HCT116 (cell line): ENCODE data around the gene FERMT1.

Experiments used
- CBX3 ChIP-seq: IDR thresholded peaks from 2 replicates; pipeline ENCODE4 v1.6.1; 2012; ENCODE audit warnings: low read depth
- EGR1 ChIP-seq: IDR thresholded peaks from 2 replicates; pipeline ENCODE4 v1.6.1; 2012; ENCODE audit warnings: low read depth
- ELF1 ChIP-seq: IDR thresholded peaks from 2 replicates; pipeline ENCODE4 v1.6.1; 2012; ENCODE audit warnings: low read depth, borderline replicate concordance
- EZH2 ChIP-seq: fragments of 200-600 bp; sonication (generic); IDR thresholded peaks from 2 replicates; pipeline ENCODE4 v1.6.1; 2017; ENCODE audit warnings: antibody characterized with exemption, mixed run types
- EZH2phosphoT487 ChIP-seq: fragments of 200-600 bp; IDR thresholded peaks from 2 replicates; pipeline ENCODE4 v1.6.1; 2018; ENCODE audit warnings: antibody characterized with exemption, borderline replicate concordance
- POLR2A ChIP-seq: IDR thresholded peaks from 2 replicates; pipeline ENCODE4 v1.7.0; 2011; ENCODE audit warnings: borderline replicate concordance; ENCODE audit not compliant: insufficient read depth, insufficient read length; ENCODE audit errors: extremely low read depth
- POLR2AphosphoS5 ChIP-seq: IDR thresholded peaks from 2 replicates; pipeline ENCODE4 v1.6.1; 2011; ENCODE audit warnings: mild to moderate bottlenecking, low read depth, low read length, moderate library complexity
- RAD21 ChIP-seq: IDR thresholded peaks from 2 replicates; pipeline ENCODE4 v1.6.1; 2012; ENCODE audit warnings: low read depth, mild to moderate bottlenecking
- SIN3A ChIP-seq: IDR thresholded peaks from 2 replicates; pipeline ENCODE4 v1.6.1; 2012; ENCODE audit warnings: low read depth
- ZFX ChIP-seq: fragments of 450-650 bp; IDR thresholded peaks from 2 replicates; pipeline ENCODE4 v1.6.1; 2017
- ZNF274 ChIP-seq: fragments of 200-500 bp; sonication (Bioruptor generic); IDR thresholded peaks from 2 replicates; pipeline ENCODE4 v1.6.1; 2014; ENCODE audit warnings: mild to moderate bottlenecking, low read depth, low read length, inconsistent platforms
- TF ChIP-seq, protein P1 (sequence below): IDR thresholded peaks from 2 replicates; pipeline ENCODE4 v1.6.1; 2011; ENCODE audit warnings: mild to moderate bottlenecking, low read length, moderate library complexity; ENCODE audit not compliant: insufficient replicate concordance; ENCODE audit errors: extremely low read depth
- TF ChIP-seq, protein P2 (sequence below), 3 experiments: fragments of 200-600 bp in 1 of 3; sonication (generic) in 1 of 3; IDR thresholded peaks in 2 of 3; conservative IDR thresholded peaks in 1 of 3; 2 replicates each; pipeline ENCODE4 v1.5.1; 2012 to 2017; ENCODE audit warnings: low read depth in 2 of 3, low read length in 2 of 3, antibody characterized with exemption in 1 of 3, borderline replicate concordance in 1 of 3, control low read depth in 1 of 3, mild to moderate bottlenecking in 1 of 3, mixed read lengths in 1 of 3, mixed run types in 1 of 3, moderate library complexity in 1 of 3; ENCODE audit not compliant: insufficient read depth in 1 of 3
- TF ChIP-seq, protein P3 (sequence below): IDR thresholded peaks from 2 replicates; pipeline ENCODE4 v1.6.1; 2012

DNA sequence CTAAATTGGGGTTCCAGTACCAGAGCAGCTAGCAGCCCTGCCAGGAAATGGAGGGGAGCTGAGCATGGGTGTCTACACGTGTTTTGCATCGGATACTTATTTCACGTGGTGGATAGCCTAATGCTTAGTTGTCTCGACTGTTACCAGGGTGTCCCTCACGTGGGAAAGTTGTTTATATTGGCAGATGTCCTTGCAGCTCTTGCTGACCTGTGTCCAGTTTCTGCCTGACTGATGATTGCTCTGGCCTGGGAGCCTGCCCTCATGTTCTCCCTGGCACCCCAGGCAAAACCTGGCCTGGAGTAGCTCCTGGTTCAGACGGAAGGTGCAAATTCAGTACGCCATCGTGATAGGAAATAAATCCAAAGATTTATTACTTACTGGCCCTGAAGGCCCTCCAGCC lies 11.8 kb upstream of the FERMT1 start:
- TF ChIP-seq EZH2 (no peak), EZH2phosphoT487 (no peak), POLR2AphosphoS5 (no peak), ZNF274 (no peak), POLR2A (no peak), CBX3 (no peak), ELF1 (no peak), ZFX (no peak), EGR1 (no peak), RAD21 (no peak), SIN3A (no peak)
- TF ChIP-seq, protein P1, sequence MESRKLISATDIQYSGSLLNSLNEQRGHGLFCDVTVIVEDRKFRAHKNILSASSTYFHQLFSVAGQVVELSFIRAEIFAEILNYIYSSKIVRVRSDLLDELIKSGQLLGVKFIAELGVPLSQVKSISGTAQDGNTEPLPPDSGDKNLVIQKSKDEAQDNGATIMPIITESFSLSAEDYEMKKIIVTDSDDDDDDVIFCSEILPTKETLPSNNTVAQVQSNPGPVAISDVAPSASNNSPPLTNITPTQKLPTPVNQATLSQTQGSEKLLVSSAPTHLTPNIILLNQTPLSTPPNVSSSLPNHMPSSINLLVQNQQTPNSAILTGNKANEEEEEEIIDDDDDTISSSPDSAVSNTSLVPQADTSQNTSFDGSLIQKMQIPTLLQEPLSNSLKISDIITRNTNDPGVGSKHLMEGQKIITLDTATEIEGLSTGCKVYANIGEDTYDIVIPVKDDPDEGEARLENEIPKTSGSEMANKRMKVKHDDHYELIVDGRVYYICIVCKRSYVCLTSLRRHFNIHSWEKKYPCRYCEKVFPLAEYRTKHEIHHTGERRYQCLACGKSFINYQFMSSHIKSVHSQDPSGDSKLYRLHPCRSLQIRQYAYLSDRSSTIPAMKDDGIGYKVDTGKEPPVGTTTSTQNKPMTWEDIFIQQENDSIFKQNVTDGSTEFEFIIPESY, result no peak
- TF ChIP-seq, protein P2, sequence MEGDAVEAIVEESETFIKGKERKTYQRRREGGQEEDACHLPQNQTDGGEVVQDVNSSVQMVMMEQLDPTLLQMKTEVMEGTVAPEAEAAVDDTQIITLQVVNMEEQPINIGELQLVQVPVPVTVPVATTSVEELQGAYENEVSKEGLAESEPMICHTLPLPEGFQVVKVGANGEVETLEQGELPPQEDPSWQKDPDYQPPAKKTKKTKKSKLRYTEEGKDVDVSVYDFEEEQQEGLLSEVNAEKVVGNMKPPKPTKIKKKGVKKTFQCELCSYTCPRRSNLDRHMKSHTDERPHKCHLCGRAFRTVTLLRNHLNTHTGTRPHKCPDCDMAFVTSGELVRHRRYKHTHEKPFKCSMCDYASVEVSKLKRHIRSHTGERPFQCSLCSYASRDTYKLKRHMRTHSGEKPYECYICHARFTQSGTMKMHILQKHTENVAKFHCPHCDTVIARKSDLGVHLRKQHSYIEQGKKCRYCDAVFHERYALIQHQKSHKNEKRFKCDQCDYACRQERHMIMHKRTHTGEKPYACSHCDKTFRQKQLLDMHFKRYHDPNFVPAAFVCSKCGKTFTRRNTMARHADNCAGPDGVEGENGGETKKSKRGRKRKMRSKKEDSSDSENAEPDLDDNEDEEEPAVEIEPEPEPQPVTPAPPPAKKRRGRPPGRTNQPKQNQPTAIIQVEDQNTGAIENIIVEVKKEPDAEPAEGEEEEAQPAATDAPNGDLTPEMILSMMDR (IDR thresholded peaks at IDR 0.05 in 2 of 3, conservative IDR thresholded peaks at IDR 0.05 in 1 of 3; ENCODE audit: borderline replicate concordance in 1 of 3, insufficient read depth in 1 of 3, low read depth in 2 of 3, low read length in 2 of 3), result no peak
- TF ChIP-seq, protein P3, sequence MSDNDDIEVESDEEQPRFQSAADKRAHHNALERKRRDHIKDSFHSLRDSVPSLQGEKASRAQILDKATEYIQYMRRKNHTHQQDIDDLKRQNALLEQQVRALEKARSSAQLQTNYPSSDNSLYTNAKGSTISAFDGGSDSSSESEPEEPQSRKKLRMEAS, result no peak
